Neural progenitor cell (in vitro differentiated cells): ENCODE measurements around the gene ATL3.

ENCODE experiments used
- CTCF ChIP-seq: fragments of 200-600 bp; sonication (generic); IDR thresholded peaks from 2 replicates; pipeline ENCODE4 v1.5.1; 2017; ENCODE audit warnings: antibody characterized with exemption, mild to moderate bottlenecking
- EZH2 ChIP-seq: fragments of 200-600 bp; sonication (generic); IDR thresholded peaks from 2 replicates; pipeline ENCODE4 v1.6.1; 2017; ENCODE audit warnings: antibody characterized with exemption, mild to moderate bottlenecking, moderate library complexity

GRCh38 chr11:63623513-63624140 is 47.5 kb downstream of the ATL3 start:
- TF ChIP-seq CTCF (no peak), EZH2 (no peak)
